HG03196 (cell line): Measurements from ENCODE around the gene CD53.
A peak's percentile ranks its signal among the peaks of the same experiment; 100 is the strongest.

ENCODE experiments used
- ATAC-seq: cut with Tn5 transposase; IDR thresholded peaks from one replicate; pipeline ENCODE4 v1.9.1; 2021; ENCODE audit not compliant: unreplicated experiment

Gene CD53

DNA sequence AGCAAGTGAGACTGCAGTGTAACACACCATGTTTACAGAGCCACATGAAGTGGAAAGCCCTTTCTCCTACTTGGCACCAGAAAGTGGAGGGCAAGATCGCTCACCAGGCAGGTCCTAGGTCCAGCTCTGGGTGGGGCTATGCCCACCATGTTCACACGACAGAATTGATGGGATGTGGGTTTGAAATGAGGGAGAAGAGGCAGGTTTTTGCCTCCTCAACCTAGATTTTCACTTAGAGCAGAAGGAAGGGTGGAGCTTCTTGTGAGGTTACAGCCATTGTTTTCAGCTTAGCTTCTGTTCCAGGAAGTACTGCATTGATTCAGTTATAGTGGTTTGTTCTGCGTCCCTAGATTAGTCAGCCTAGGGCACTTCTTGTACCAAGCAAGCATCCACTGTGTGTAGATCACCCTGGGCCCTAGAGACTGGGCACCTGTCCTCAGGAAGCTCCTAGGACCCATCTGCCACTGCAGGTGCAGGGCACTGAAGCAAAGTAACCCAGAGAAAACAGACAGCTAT, 2.3 kb downstream of the CD53 start:
- peak; percentile 45 for ATAC-seq

DNA sequence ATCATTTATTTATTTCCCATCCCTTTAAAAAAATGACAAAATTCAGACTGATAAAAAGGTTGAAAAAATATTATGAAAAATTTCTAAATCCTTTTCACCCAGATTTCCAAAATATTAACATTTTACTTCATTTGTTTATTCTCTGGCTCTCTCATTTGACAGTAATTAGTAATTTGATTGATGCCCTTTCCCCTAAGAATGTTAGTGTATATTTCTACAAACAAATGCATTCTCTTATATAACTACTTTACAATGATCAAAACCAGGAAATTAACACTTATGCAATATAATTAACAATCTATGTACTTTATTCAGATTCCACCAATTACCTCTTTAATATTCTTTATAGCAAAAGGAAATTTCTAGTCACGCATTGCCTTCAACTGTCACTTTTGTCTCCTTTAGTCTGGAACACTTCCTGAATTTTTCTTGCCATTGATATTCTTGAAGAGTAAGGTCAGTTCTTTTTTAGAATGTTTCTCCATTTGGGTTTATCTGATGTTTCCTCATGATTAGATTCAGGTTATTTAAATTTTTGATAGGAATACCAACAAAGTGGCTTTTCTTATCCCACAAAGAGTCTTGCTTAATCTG, 3.9 kb downstream of the CD53 start:
- ATAC-seq, result no peak

DNA sequence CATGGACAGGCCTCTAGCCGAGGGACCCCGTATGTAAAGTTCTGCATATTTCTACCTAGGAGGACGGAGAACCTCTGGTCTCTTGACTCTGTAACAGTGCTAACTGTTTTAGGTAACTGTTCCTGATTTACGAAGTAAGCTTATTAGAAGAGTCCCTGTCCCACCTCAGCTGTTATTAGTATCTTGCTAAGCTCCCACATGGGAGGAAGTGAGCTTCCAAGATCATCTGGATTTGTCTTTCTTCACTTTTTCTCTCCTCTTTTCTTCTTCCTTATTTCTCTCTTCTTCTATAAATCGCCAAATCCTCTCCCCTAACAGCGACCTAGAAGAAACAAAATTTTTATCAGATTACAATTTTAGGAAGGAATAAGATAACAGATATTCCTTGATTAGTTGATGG, 4.4 kb downstream of the CD53 start:
- ATAC-seq, result no peak

DNA sequence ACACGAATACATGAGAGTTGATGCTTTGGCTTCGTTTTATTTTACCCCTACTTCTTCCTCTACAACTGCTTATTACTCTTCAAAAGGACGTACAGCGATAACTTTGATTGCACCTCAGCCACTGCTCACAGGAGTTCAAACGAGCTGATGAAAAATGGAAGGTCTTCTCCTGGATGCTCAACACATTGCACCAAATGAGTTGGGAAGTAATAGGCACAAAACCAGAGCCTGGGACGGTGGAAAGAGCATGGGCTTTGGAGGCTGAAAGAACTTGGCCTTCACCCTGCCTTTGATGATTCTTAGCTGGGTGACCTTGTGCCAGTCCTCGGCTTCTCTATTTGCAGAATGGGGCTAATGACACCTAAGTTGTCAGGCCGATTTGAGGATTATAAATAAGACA, 4.8 kb downstream of the CD53 start:
- ATAC-seq, result no peak

DNA sequence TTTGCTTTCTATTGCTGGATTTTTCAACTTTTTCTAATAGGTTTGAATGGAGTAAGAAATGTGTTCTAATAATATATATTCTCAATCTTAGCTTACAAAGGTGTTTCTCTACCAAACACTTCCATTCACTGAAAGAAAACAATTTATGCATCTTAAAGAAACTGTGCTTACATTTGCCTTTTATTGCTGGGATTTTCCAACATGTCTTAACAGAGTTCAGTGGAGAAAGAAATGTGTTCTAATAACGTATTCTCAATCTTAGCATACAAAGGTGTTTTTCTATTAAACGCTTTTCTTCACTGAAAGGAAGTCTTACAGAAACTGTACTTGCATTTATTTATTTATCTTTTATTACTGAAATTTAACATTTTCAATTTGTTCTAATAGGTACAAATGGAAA, 5.6 kb downstream of the CD53 start:
- ATAC-seq, result no peak

DNA sequence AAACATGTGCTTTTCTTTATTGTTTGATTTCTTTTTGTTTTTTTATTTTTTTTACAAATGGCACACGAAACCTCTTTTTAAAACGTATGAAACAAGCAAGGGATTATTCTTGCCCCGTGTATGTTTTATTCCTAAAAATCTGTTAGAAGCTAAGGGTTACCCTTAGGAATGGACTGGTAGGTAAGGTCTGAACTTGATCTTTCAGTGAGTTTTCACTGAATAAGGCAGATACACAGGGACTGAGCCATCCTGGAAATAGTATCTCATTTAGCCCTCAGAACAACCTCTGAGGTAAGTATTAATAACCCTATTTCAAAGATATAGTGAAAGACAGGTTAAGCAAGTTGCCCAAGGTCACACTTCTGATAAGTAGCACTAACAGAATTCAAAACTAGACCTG, 6.0 kb downstream of the CD53 start:
- no peak for ATAC-seq

DNA sequence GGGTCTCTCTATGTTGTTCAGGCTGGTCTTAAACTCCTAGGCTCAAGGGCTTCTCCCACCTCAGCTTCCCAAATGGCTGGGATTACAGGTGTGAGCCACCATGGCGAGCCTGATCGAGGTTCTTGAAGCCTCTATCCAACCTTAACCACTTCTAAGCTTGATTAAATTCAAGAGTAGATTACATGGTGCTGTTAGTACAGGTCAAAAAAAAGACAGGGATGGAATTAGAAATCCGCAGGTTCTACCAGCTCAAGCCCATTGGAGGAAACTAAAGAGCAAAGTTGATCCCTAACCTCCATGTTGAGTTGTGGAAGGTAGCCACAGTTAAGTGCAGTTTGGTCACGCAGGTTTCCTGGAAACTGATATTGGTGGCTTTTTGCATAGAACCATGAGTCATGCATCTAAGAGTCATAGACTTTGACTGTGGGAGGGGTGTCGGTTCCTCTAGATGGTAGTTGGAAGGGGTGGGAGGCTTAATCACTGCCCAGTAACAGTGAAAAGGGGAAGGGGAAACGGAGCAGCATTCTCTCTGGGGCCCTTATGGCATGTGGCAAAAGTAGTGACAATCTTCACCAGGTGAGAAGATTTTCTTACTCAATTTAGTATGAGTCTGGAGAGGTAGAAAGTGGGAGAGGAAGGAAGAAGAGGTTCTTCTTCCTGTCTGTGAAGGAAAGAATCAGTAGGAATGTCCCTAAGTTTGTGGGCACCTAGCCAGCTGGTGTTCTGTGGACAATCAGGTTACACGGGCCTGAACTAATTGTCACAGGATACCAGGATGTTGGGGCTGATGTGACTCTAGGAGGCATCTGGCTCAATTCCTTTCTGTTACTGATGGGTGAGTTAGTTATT, 7.0 kb downstream of the CD53 start:
- peak; percentile 57 for ATAC-seq

DNA sequence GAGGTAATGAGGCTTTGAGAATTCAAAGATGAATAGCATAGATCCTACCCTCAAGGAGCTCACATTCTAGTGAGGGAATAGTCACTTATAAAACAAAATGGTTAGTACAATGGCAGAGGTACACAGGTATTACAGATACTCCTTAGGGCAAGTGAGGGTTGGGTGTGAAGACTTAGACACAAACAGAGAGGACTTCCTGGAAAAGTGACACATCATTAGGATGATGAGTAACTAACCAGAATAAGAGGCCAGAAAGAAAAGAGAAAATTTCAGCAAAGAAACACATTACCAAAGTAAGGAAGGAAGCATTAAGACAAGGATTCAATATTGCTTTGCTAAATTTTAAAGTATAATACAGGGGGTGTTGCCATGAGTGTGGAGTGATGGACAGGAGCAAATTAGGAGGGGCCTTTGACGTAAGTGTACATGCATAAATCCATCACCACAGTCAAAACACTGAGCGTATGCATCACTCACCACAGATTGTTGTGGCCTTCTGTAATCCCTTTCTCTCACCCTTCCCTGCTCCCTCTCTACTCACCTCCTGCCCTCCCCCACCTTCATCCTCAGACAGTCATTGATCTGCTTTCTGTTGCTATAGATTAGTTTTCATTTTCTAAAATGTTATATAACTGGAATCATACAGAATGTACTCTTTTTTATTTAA, 7.9 kb downstream of the CD53 start:
- no peak for ATAC-seq

DNA sequence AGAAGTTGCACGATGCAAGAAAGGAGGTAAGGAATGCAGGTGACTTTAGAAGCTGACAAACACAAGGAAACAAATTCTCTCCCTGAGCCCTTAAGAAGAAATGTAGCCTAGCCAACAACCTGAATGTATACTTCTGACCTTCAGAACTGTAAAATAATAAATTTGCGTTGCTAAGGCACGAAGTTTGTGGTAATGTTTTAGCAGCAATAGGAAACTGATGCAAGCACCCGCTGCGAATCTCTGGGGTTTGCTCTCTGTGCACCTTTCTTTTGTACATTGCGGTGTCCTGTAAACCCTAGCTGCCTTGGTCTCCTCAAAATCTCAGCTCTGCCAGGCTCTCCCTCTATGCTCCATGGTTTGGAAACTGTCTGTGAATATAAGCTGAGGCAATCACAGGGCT, 15.1 kb downstream of the CD53 start:
- ATAC-seq, result no peak

DNA sequence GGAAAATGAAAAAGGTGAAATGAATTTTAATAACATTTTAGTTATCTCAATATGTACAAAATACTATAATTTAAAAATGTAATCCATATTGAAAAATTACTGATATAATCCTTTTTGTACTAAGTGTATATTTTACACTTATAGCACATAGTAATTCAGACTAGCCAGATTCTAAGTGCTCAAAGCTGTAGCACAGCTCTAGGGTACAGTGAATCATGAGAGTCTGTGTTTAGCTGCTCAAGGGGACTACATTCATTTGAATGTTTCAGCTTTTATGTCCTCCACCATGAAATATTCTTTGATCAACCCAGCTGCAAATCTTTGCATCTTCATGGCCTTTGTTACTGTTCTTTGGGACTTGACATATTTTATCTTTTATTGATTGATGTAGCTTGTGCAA, 15.7 kb downstream of the CD53 start:
- ATAC-seq, result no peak

DNA sequence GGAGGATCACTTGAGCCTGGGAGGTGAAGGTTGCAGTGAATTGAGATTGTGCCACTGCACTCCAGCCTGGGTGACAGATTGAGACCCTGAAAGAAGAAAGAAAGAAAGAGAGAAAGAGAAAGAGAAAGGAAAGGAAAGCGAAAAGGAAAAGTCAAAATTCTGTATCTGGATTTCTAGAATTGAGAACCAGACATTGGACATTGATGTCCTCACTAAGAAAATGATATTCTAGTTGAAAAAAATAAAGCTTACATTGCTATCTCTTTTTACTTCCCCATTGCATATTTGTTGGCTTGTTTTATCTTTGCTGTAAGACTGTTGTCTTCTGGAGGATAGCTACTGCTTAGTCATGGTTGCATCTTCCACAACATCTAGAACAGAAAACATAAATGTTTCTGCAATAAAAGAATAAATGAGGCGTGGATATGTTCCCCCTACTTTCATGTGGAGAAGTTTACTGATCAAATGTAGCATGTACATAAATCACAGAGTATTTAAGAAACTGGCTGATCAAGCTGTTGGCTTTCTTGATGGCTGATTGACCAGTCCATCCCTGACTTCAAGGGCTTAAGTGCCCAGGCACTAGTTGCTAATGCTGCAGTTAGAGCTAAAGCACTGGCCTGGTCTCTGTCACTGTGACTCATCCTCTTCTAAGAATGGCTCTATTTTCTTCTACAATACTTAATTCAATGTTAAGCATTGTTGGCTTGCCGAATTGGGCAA, 17.7 kb downstream of the CD53 start:
- ATAC-seq, result no peak

DNA sequence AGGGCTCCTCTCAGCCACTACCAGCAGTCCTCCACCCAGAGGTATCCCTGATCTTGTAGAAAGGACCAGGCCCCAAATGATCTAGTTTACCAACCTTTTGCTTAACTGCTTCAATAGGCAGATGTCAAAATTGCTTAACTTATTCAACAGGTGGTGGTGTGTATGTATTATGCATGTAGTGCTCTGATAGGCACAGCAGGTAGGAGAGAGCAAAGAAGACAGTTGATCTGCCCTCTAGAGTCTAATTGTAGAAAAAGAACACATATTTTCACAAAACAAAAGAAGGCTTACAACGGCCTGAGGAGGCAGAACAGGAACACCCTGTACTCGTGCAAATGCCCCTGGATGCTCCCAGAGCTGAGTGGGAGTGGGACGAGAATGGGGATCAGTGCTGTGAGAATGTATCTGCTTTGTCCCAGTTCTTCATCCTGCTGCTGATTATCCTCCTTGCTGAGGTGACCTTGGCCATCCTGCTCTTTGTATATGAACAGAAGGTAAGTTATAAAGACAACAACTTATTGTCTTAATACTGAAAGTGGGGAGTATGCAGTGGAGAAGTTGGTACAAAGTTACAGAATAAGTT, 21.1 kb downstream of the CD53 start:
- ATAC-seq, result no peak

DNA sequence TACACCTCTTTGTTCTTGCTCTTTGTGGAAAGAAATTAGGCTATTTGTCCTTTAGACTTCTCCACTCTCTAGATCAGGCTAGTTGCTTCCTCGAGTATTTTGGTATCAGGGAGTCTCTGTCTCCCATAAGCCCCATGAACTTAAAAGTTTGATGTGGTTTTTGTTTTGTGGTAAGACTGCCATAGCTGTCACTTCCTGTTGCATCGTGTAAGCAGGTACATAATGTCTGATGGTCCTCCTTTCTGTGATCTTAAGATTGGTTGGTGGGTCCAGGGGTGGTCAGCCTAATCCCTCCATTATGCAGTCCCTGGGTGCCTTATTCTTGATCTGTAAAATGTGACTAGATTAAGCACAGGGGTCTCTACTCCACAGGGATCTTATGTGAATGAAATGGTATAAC, 23.1 kb downstream of the CD53 start:
- no peak for ATAC-seq

DNA sequence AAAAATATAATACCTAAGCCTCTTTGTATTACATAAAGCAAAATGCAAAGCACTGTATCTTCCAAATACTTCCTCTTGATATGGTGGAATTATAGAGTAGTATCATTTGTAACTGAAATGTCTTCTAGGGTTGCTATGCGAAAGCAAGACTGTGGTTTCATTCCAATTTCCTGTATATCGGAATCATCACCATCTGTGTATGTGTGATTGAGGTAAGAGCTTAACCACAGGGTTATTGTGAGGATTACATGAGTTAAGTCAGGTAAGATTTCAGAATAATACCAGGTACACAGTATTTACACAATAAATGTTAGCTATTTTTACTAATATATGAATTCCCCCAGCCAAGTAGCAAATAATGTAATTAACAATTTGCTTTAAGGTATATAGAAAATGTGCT, 24.7 kb downstream of the CD53 start:
- ATAC-seq, result no peak

DNA sequence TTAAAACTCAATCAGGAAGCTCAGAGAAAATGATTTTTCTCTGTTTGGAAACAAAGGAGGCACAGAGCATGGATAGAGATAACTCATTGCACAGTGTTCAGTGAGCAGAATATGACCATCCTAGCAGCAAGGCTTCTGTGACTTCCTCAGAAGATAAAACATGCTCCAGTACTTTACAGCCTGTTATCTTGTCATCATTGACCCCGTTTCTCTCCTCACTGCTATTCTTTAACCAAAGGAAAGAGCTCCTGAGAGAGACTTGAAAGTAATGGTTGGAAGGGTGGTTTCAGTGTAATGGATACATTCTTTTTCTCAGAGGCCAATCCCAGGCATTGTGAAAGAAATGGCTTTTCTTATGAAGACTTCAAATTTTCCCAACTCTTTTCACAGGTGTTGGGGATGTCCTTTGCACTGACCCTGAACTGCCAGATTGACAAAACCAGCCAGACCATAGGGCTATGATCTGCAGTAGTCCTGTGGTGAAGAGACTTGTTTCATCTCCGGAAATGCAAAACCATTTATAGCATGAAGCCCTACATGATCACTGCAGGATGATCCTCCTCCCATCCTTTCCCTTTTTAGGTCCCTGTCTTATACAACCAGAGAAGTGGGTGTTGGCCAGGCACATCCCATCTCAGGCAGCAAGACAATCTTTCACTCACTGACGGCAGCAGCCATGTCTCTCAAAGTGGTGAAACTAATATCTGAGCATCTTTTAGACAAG, 25.9 kb downstream of the CD53 start:
- no peak for ATAC-seq

DNA sequence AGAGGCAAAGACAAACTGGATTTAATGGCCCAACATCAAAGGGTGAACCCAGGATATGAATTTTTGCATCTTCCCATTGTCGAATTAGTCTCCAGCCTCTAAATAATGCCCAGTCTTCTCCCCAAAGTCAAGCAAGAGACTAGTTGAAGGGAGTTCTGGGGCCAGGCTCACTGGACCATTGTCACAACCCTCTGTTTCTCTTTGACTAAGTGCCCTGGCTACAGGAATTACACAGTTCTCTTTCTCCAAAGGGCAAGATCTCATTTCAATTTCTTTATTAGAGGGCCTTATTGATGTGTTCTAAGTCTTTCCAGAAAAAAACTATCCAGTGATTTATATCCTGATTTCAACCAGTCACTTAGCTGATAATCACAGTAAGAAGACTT, 26.5 kb downstream of the CD53 start:
- no peak for ATAC-seq

DNA sequence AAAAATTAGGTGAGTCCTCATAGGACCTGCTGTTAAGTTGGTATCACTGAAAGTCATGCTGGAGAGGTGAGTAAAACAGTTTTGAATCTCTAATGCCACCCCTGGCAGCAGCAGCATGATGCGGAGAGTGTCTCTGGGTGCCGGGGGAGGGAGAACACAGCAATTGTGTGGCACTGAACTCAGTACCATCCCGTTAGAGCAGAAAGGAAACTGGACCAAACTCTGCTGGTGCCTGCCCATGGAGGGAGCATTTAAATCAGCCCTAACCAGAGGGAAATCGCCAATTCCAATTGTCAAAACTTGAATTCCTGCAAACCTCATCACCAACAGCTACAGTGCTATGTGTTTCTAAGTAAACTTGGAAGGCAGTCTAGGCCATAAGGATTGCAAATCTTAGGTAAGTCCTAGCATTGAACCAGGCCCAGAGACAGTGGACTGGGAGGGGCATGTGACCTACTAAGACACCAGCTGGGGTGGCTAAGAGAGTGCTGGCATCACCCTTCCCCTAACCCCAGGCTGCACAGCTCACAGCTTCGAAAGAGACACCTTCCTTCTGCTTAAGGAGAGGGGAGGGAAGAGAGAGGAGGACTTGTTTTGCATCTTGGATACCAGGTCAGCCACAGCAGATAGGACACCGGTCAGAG, 30.0 kb downstream of the CD53 start:
- no peak for ATAC-seq

DNA sequence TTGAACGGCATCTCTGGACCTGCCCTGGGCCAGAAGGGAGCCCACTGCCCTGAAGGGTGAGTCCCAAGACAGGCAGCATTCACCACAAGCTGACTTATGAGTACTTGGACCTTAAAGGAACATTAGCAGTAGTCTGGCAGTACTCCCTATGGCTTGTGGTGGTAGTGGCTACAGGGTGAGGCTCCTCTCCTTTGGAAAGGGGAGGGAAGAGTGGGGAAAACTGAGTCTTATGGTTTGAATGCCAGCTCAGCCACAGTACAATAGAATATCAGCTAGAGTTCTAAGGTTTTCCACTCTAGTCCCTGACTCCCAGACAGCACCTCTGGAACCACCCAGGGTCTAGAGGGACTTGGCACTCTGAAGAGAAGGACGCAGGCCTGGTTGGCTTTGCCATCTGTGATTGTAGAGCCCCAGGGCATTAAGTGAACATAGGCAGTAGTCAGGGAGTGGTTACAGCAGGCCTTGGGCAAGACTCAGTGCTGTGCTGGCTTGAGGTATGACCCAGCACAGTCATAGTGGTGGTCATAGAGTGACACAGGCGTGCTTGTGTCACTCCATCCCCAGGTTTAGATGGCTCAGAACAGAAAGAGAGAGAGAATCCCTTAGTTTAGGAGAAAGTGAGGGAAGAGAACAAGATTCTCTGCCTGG, 31.0 kb downstream of the CD53 start:
- no peak for ATAC-seq

DNA sequence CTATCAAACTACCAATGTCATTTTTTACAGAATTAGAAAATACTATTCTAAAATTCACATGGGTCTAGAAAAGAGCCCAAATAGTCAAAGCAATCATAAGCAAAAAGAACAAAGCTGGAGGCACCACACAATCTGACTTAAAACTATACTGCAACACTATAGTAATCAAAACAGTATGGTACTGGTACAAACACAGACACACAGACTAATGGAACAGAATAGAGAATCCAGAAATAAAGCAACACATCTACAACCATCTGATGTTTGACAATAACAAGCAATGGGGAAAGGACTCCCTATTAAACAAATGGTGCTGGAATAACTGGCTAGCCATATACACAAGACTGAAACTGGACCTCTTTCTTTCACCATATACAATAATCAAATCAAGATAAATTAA, 39.8 kb downstream of the CD53 start:
- ATAC-seq, result no peak
